HG03378 (cell line): ENCODE results near the gene NACAD.
"Not testable (repeated sequence)": the region's sequence is repeated elsewhere in the genome, so short reads cannot be mapped to it uniquely, and the experiment has no call there.

Source experiments
- ATAC-seq: cut with Tn5 transposase; IDR thresholded peaks from one replicate; pipeline ENCODE4 v1.9.1; 2021; ENCODE audit warnings: mild to moderate bottlenecking, moderate library complexity; ENCODE audit not compliant: unreplicated experiment

NACAD gene

DNA sequence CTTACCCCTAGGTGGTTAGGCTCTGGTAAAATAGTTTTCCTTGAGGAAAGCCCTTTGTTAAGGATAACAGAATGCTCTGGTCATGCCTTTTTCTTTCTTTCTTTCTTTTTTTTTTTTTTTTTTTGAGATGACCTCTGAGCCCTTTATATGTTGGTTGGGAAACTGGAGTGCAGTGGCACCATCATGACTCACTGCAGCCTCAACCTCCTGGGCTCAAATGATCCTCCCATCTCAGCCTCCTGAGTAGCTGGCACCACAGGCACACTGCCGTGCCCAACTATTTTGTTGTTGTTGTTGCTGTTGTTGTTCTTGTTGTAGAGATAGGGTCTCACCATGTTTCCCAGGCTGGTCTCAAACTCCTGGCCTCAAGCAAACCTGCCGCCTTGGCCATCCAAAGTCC, 27.4 kb downstream of the NACAD start:
- no peak for ATAC-seq

DNA sequence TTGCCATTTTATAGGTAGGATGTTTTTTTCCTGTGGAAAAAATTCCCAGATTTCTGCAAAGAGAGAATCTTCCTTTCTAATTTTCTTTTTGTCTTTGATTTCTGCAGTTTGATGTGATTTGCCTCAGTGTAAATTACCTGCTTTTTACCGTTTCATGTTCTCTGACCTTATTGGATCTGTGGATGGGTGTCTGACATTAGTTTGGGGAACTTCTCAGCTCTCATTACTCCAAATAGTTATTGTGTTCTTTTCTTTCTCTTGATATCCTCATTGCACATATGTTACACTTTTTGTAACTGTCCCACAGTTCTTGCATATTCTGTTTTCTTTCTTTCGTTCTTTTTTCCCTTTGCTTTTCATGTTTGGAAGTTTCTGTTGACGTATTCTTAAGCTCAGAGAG, 28.5 kb downstream of the NACAD start:
- ATAC-seq = no peak

DNA sequence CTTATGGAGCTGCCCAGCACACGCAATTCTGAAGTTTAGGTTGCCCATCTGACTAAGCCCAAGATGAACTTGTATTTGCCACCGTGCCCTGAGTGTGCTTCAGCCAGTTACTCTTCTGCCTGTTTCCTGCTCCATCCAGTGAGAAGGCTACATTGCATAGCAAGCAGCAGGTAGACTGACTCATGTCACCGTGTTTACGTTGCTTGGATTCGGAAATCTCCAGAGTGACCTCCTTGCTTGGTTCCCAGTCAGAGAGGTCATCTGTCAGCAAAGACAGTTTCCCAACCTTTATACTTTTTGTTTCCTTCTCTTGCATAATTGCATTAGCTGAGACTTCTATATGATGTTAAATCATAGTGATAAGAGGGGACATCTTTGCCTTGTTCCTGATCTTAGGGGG, 30.9 kb downstream of the NACAD start:
- no peak for ATAC-seq

DNA sequence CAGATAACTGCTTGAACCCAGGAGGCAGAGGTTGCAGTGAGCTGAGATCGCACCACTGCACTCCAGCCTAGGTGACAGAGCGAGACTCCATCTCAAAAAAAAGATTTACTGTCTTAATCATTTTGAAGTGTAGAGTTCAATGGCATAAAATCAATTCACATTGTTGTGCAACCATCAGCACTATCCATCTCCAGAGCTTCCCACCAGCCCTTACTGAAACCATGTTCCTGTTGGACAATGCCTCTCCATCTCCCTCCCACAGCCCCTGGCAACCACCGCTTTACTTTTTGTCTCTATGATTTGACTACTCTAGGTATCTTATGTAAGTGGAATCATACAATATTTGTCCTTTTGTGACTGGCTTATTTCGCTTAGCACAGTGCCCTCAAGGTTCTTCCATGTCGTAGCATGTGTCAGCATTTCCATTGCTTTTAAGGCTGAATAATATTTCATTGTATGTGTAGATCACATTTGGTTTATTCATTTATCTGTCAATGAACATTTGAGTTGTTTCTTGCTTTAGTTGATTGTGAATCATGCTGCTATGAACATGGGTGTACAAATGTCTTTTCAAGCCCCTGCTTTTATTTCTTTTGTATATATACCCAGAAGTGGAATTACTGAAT, 33.1 kb downstream of the NACAD start:
- ATAC-seq = no peak

DNA sequence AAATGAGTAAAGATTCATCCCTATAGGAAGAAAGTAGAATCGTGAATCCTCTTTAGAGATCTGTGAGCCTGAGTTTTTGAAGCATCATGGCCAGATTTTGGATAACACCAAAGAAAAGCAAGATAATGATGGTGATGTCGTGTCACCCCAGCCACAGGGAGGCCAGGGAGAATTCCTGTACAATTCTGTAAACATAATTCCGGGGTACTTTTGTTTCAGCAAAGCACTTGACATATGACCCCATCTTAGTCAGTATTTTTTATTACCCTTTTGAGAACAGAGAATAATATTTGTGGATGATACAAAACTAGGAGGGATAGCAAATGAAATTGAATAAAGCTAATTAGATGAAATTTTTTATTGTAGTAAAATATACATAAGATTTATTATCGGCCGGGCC, 33.8 kb downstream of the NACAD start:
- ATAC-seq = no peak

DNA sequence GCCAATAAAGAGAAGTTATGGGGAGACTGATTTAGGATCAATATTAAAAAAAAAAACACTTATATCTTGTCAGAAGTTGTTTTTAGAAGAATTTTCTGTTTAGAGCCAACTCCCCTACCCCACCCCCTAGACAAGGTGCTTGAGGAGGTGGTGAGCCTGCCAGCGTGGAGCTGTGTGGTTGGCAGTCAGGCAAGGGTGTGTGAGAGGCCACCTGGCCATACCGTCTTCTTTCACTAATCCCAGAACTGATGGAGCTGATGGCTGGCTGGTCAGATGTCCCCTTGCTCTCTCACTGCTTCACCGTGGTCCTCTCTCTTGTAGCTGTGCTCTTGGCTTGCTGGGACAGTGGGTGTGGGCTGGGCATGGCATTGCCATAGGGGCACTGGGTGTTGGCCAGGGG, 34.3 kb downstream of the NACAD start:
- ATAC-seq = no peak

DNA sequence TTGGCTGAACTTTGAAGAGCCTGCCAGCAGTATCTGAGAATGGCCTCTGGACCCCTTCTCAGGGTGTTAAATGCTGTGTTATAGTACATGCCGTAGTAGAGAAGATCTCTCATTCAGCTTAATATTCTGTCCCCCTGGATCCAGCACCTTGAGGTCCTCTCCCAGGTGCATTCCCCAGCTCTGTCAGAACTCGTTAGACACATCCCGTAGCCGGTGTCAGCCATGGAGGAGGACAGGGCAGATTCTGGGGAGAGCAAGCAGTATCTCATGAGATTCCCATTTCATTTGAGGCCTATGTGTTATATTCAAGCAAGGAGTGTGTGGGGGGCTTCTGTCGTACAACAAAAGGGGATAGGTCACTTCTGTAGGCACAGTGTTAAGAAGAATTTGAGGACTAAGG, 34.8 kb downstream of the NACAD start:
- no peak for ATAC-seq

DNA sequence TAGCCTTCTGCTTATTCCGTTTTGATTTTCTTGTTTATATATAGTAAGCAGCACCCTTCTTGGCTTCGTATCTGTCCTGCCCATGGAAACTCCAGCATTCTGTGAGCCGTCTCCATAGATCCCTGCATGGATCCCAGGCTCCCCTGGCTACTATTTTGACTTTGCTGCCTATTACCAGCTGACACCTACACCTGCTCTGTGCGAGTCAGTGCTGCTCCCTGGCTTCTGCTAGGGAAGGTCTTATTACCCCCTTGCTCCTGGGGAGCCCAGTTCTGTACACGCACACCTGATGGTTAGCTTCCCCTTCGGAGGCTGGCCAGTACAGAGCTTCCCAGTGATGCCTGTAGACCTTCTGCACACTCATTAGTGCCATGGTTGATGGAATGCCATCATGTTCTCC, 35.4 kb downstream of the NACAD start:
- ATAC-seq = no peak

DNA sequence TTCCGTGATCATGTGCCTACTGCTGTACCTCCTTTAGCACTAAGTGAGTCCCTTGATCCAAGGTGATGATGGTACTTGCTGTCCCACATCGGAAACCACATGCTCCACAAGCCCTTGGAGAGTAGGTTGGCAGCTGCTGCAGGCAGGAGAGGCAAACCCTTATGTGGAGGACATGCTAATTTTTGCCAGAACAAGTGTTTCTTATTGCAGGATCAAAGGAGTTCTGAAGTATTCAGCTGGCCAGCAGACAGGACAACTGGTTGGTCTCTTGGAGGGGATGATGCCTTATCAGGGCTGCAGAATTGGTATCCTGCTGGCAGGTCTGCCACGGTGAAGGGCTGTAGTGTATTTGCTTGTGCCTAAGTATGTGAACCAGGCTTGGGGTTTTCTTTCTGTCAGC, 36.8 kb downstream of the NACAD start:
- no peak for ATAC-seq

DNA sequence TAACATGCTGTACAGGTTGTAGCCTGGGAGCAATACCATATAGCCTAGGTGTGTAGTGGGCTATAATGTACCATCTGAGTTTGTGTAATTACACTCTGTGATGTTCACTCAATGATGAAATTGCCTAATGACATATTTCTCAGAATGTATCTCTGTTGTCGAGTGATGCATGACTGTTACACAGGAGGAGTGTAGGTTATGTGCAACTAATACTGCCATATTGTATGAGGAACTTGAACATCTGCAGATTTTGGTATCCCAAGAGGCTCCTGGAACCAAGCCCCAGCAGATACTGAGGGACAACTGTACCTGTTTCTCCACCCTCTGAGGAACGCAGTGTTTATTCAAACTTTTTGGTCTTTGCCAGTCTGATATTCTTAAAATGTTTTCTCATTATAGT, 38.6 kb downstream of the NACAD start:
- ATAC-seq = no peak

DNA sequence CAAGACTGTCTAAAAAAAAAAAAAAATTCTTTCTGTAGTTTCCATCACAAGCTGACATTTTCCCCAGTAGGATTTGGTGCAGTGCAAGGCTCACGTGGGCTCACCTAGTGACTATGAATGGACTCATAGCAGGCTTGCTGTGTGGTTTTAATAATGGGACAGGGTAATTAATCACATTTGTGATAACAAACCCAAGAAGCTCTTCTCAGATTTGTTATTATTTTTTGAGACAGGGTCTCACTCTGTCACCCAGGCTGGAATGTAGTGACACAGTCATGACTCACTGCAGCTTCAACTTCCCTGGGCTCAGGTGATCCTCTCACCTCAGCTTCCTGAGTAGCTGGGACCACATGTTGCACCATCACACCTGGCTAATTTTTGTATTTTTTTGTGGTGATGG, 40.0 kb downstream of the NACAD start:
- no peak for ATAC-seq

DNA sequence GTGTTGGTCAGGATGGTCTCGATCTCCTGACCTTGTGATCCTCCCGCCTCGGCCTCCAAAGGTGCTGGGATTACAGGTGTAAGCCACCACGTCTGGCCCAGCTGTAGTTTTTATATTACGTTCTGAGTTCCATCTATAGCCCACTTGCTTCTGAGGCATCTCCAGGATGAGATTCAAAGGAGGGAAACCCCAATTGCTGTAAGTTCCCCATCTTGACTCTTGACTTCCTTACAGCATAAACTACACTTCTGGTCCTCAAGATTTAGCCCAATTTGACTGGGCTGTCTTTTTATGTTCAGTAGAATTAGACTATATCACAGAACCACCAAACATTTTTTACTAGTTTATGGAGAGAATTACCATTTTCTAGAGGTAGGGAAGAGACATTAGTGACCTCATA, 44.4 kb downstream of the NACAD start:
- ATAC-seq = no peak

DNA sequence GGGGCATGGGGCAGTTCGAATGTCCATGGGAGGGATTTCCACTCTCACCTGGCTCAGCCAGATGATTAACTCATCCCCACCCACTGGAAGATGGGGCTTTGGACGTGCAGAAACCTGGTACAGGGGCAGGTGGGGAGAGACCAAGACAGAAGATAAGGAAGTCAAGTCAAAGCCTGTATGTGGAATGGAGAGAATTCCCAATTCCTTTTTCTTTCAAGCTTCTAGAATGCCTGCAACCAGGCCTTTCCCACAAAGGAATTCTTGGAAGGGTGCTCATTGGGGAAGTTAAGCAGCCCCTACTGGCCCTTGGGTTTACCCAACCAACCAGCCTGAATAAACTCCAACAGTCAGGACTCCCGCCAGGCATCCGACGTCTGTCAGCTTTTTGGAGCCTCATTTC, 49.7 kb downstream of the NACAD start:
- no peak for ATAC-seq

DNA sequence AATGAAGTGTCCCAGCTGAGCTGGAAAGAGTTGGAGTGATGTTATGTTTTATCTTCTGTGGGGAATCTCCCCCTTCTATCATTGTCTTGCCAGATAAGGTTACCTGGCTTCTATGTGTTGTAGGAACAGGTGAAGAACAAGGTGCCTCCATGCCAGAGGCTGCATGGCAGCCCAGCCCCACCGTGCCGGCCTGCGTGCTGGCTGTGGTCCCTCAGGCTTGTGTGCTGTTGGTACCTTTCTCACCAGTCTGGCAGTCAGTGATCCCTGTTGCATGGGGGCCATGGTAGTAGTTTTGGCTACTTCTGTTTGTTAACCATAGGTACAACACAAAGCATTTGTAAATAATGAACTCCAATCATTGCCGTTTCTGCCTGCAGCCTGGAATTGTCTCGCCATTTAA, 50.9 kb downstream of the NACAD start:
- no peak for ATAC-seq

DNA sequence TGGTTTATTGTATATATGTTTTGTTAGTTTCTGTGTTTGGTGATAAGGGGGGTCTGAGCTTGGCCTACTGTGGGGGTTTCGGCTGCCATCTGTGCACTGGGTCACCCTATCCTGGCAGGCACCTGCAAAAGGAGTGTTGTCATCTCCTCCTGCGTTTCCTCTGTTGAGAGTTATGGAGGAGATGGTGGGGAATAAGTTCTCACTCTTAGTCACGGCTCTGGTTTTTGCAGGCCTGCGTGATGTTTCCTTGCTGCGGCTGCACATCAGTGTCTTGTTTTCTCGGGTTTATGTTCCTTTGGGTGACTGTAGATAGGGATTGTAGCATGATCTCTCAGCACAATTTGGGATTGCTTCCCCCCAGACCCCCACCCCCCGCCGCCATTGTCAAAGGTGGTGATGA, 52.0 kb downstream of the NACAD start:
- no peak for ATAC-seq

DNA sequence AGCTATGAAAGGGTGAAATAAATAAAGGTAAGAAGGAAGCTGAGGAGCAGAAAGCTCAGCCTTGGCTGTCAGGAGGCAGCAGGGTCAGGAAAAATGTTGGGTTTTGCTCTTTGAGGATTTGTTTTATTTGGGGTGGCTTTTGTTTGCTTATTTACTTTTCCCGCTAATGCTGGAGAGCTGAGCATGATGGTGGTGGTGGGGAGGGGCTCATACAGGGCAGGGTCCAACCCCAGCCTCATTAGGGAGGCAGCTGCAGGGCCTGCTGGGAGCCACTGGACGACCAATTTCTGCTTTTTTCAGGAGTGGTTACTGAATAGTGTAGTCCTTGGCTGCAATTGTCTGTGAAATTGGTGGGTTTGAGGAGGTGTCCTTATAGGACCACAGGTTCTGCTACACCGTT, 52.5 kb downstream of the NACAD start:
- no peak for ATAC-seq

DNA sequence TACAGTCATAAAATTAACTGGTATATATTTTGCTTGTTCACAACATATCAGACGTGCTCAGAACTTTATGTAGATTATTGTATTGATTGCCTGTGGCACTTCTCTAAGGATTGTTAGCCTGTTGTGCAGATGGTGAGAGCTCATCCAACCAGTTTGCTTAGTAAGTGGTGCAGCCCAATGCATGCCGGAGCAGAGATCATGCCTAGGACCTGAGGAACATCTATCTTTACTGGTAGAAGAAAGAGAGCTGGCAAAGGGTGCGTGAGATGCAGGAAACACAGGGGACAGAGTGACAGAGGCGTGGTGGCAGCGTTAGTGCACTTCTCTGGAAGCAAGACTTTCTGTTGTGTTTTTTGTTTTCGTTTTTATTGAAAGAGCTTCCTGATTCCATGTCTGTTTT, 52.9 kb downstream of the NACAD start:
- ATAC-seq = no peak

DNA sequence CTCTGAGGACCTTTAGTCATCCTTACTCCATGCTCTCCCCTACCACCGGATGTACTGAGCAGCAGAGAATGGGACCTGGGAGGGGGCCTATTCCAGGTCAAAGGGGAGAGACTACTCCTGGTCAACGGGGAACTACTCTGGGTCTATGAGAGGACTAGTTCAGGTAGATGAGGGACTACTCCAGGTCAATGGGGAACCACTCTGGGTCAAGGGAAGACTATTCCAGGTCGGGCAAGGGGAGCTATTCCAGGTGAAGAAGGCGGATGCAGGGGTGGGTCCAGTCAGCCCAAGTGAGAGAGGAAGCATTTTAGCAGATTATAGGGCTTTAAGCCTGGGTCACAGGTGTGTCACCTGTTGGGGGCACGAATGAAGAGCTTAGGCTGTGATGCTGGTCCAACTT, 53.4 kb downstream of the NACAD start:
- ATAC-seq = no peak

DNA sequence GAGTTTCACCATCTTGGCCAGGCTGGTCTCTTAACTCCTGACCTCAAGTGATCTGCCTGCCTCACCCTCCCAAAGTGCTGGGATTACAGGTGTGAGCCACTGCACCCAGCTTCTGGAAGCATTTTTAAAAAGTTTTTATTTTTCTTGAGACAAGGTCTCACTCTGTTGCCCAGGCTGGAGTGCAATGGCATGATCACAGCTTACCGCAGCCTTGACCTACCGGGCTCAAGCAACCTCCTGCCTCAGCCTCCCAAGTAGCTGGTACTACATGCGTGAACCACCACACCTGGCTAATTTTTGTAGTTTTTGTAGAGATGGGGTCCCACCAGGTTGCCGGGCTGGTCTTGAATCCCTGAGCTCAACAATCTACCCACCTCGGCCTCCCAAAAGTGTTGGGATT, 54.1 kb downstream of the NACAD start:
- not testable (repeated sequence) for ATAC-seq

DNA sequence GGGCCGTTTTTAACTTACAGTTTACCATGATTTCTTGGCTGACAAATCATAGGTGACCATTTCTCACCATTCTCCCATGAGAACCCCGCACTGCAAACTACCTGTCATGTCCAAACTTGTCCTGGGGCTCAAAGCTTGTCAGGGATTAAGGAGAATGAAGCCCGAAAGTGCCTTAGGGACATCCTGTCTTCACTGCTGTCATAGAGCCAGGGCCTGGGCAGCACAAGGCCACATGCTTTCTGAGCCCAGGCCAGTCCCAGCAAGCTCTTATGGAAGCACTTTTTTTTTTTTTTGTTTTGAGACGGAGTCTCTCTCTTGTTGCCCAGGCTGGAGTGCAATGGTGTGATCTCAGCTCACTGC, 54.9 kb downstream of the NACAD start:
- no peak for ATAC-seq

DNA sequence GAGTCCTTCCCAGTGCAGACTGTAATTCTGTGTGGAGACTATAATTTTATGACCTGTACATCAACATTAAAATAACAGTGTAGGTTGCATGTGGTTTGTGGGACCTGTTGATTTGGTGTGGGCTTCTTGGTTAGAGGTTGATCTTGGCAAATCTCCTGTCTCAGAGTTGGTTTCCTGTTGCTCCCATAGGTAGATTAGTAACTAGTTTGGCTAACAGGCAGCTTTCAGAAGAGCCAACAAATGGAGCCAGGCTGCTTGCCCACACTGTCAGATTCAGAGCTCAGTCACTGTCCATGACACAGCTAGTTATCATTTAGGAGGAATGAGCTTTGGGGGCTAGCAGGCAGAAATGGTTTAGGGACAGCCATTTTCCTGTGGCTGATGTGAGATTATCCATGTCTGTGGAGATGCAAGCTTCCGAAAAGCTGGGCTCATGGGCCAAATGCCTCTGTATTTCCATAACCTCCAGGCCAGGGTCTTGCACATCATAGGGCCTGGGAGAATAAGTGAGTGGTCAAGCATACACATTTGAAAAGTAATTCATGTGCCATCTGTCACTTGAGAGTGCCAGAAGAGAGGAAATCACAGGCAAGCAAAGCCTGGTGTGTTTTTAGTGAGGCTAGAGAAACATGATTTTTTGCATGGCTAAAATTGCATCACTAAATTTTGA, 55.4 kb downstream of the NACAD start:
- ATAC-seq = no peak

DNA sequence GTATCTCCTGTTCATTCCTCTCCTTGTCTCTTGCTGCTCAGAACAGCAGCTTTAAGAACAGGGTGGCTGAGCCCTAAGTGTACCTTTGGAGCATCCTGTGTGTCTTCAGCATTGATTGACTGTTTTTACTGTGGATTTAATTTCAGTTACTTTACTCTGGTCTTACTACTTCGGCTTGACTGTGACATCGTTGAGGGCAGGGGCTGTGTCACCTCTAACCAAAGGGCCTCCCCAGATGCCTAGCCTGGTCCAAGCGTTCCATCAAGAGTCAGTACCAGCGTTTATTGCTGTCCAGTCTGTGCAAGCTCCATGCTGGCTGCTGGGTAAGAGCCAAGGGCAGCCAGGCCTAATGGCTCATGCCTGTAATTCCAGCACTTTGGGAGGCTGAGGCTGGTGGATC, 56.3 kb downstream of the NACAD start:
- no peak for ATAC-seq

DNA sequence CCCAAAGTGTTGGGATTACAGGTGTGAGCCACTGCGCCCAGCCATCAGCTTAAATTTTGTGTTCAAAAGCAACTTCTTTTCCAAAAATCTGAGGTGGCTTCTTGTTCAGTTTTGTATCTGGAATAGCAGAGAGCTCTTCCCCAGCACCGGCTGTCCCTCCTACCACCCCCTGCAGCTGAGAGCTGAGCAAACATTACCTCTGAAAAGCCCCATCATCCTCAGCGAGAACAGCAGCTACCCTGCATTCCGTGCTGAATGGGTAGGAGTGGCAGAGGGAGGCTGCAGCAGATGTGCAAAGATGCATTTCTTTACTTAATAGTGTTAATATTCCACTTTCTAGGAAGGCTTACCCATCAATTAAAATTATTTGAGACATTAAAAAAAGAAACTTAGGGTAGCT, 56.9 kb downstream of the NACAD start:
- ATAC-seq = no peak
